GM12878 (cell line): ENCODE measurements around the gene GLA. TPM values are rescaled to one million over a fixed set of nuclear protein-coding genes. Genes with fewer than 3 reads are reported as not detected.
A peak's percentile ranks its signal among the peaks of the same experiment; 100 is the strongest.

ENCODE experiments used
- ATAC-seq: fragments of 200-7000 bp; cut with Tn5 transposase; 3 replicates; pipeline ENCODE4 v1.9.1; 2020; ENCODE audit warnings: mild to moderate bottlenecking, moderate library complexity
- BruUV-seq: library from RNA; stranded (reverse); fragments of 400-500 nt; replicated peaks from 2 replicates; lab custom pipeline; 2021; lab: Mats Ljungman, UMichigan
- CTCF ChIA-PET: fragments of 300-600 bp; sonication (Branson Sonifier 250); formaldehyde crosslinking; extraction: SDS; loops from one replicate; lab custom pipeline; 2021; ENCODE audit warnings: inconsistent platforms; lab: Yijun Ruan, JAX
- POLR2A ChIA-PET: fragments of 350-600 bp; formaldehyde crosslinking; extraction: SDS; loops from one replicate; lab custom pipeline; 2021; ENCODE audit warnings: inconsistent platforms; lab: Charles Lee
- RAD21 ChIA-PET: fragments of 300-600 bp; sonication (Branson Sonifier 250); formaldehyde crosslinking; loops from one replicate; lab custom pipeline; 2023; ENCODE audit warnings: antibody characterized with exemption; ENCODE audit not compliant: unreplicated experiment; lab: Charles Lee
- SMC1A ChIA-PET: fragments of 300-600 bp; sonication (Branson Sonifier 250); formaldehyde crosslinking; loops from one replicate; lab custom pipeline; 2023; ENCODE audit not compliant: unreplicated experiment, uncharacterized antibody; lab: Charles Lee
- DNase-seq: peaks from one replicate; pipeline ENCODE4 v3.0.0-alpha.2; 2011; ENCODE audit warnings: low read depth, low spot score
- FAIRE-seq: peaks from 3 replicates; lab custom pipeline; 2011; peaks lifted over from hg19 to GRCh38; lab: Jason Lieb, UNC
- H2AFZ ChIP-seq: 2 replicates; pipeline ENCODE4 v1.6.0; 2011; ENCODE audit warnings: low read depth, low read length, control low read depth; ENCODE audit not compliant: control insufficient read depth
- H3K27ac ChIP-seq: 2 replicates; pipeline ENCODE4 v1.5.1; 2011; ENCODE audit warnings: control low read depth; ENCODE audit not compliant: control insufficient read depth, insufficient read depth
- H3K27me3 ChIP-seq, 2 experiments: replicated peaks in 1 of 2; 2 replicates each; pipeline versions ENCODE4 v1.6.0 to v1.6.1; 2011; ENCODE audit warnings: low read length in 1 of 2; ENCODE audit not compliant: control insufficient read depth in 2 of 2, insufficient read depth in 2 of 2
- H3K36me3 ChIP-seq, 2 experiments: 2 replicates each; pipeline ENCODE4 v1.5.1; 2011; ENCODE audit warnings: low read length in 1 of 2; ENCODE audit not compliant: control insufficient read depth in 2 of 2, insufficient read depth in 2 of 2
- H3K4me1 ChIP-seq: 2 replicates; pipeline ENCODE4 v1.6.1; 2011; ENCODE audit warnings: mild to moderate bottlenecking, low read length, moderate library complexity, mixed read lengths; ENCODE audit not compliant: control insufficient read depth, insufficient read depth
- H3K4me2 ChIP-seq: 2 replicates; pipeline ENCODE4 v1.6.0; 2011; ENCODE audit warnings: control low read depth; ENCODE audit not compliant: control insufficient read depth, insufficient read depth
- H3K4me3 ChIP-seq: fragments of 200-600 bp; sonication (generic); 2 replicates; pipeline ENCODE4 v1.5.1; 2016
- H3K79me2 ChIP-seq: 2 replicates; pipeline ENCODE4 v1.6.0; 2011; ENCODE audit warnings: low read length; ENCODE audit not compliant: control insufficient read depth, insufficient read depth
- H3K9ac ChIP-seq: 2 replicates; pipeline ENCODE4 v1.8.0; 2011; ENCODE audit warnings: low read length, control low read depth, mixed read lengths; ENCODE audit not compliant: control insufficient read depth, insufficient read depth
- H3K9me3 ChIP-seq: replicated peaks from 3 replicates; pipeline ENCODE4 v1.5.1; 2011; ENCODE audit warnings: mild to moderate bottlenecking, low read length; ENCODE audit not compliant: control insufficient read depth, insufficient read depth
- H4K20me1 ChIP-seq: 2 replicates; pipeline ENCODE4 v1.6.0; 2011; ENCODE audit not compliant: control insufficient read depth, insufficient read depth
- BHLHE40 ChIP-seq, 2 experiments: fragments of 450-650 bp in 1 of 2; IDR thresholded peaks; 2 replicates each; pipeline ENCODE4 v1.6.1; 2011 to 2017; ENCODE audit warnings: low read depth in 2 of 2, borderline replicate concordance in 1 of 2, improper control_type of control experiment in 1 of 2, low read length in 1 of 2, mild to moderate bottlenecking in 1 of 2
- BRCA1 ChIP-seq: IDR thresholded peaks from 2 replicates; pipeline ENCODE4 v1.6.1; 2011; ENCODE audit warnings: low read depth, low read length, improper control_type of control experiment
- CBFB ChIP-seq: IDR thresholded peaks from 2 replicates; pipeline ENCODE4 v1.6.1; 2016; ENCODE audit warnings: antibody characterized with exemption, low read depth
- PRDM15 ChIP-seq: fragments of 450-650 bp; formaldehyde crosslinking; IDR thresholded peaks from 2 replicates; pipeline ENCODE4 v1.4.0; 2020; ENCODE audit warnings: mild to moderate bottlenecking, moderate library complexity
- RUNX3 ChIP-seq: IDR thresholded peaks from 2 replicates; pipeline ENCODE4 v1.6.1; 2012; ENCODE audit warnings: low read length, inconsistent platforms
- SMC3 ChIP-seq: IDR thresholded peaks from 2 replicates; pipeline ENCODE4 v1.6.1; 2011; ENCODE audit warnings: low read length, improper control_type of control experiment, borderline replicate concordance
- ZNF217 ChIP-seq: fragments of 450-650 bp; IDR thresholded peaks from 2 replicates; pipeline ENCODE4 v1.6.1; 2017; ENCODE audit warnings: antibody characterized with exemption, mild to moderate bottlenecking
- WGBS: methylation state at CpG from one replicate; pipeline ENCODE4 v1.1.6; 2016; ENCODE audit warnings: low lambda C conversion rate; ENCODE audit not compliant: insufficient replicate concordance, insufficient coverage; ENCODE audit errors: missing lambda C conversion rate; 5-methylcytosine and 5-hydroxymethylcytosine counted together
- in situ Hi-C: fragments of 300-500 bp; cut with MboI; formaldehyde crosslinking; loops from 9 replicates; pipeline ENCODE4 v1.14.3; 2018; ENCODE audit warnings: mixed read lengths
- intact Hi-C: fragments of 100-400 bp; cut with micrococcal nuclease; formaldehyde crosslinking; loops from one replicate; pipeline ENCODE4 v1.14.2; 2022; ENCODE audit not compliant: unreplicated experiment
- polyA plus RNA-seq, 11 experiments: library from polyadenylated mRNA; depleted of rRNA in 4 of 11; unstranded in 6 of 11; stranded (reverse) in 5 of 11; fragments of >200 nt; fragmentation: Nextera tagmentation in 4 of 11; fragmentation: Illumina TruSeq in 1 of 11; extraction: Ambion mirVana in 4 of 11; extraction: Trizol in 1 of 11; gene quantifications; 1 replicate in 1 of 11; 2 replicates in 10 of 11; pipeline versions ENCODE4 v1.2.1 to v1.2.3, GENCODE V29; 2011 to 2016; ENCODE audit warnings: inconsistent platforms in 2 of 11, missing spikeins in 2 of 11, low read depth in 1 of 11
- total RNA-seq, 4 experiments: library from RNA; depleted of rRNA in 3 of 4; stranded (reverse); fragments of >200 nt in 3 of 4; fragmentation: Illumina TruSeq in 1 of 4; extraction: Trizol in 1 of 4; gene quantifications; 2 replicates each; pipeline versions ENCODE4 v1.2.1 to v1.2.3, GENCODE V29; 2013 to 2021
- TF ChIP-seq, protein P1 (sequence below): fragments of 450-650 bp; IDR thresholded peaks from 2 replicates; pipeline ENCODE4 v1.6.1; 2017; ENCODE audit warnings: mild to moderate bottlenecking, low read depth, inconsistent platforms; ENCODE audit not compliant: poor library complexity, severe bottlenecking

The GLA gene
- total and polyA plus RNA-seq, 10 of the 15 experiments (the other 5 are each of a cell fraction or from before 2014, with no cell fraction given), result 23.8 to 66.4 (median 29.1) TPM

GRCh38 chrX:101442085-101442484 is 34.4 kb upstream of the GLA start (continued):
- TF ChIP-seq, protein P1, sequence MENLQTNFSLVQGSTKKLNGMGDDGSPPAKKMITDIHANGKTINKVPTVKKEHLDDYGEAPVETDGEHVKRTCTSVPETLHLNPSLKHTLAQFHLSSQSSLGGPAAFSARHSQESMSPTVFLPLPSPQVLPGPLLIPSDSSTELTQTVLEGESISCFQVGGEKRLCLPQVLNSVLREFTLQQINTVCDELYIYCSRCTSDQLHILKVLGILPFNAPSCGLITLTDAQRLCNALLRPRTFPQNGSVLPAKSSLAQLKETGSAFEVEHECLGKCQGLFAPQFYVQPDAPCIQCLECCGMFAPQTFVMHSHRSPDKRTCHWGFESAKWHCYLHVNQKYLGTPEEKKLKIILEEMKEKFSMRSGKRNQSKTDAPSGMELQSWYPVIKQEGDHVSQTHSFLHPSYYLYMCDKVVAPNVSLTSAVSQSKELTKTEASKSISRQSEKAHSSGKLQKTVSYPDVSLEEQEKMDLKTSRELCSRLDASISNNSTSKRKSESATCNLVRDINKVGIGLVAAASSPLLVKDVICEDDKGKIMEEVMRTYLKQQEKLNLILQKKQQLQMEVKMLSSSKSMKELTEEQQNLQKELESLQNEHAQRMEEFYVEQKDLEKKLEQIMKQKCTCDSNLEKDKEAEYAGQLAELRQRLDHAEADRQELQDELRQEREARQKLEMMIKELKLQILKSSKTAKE, result no peak
- no peak for TF ChIP-seq PRDM15
- TF ChIP-seq CBFB, result no peak
- no peak for TF ChIP-seq SMC3

DNA sequence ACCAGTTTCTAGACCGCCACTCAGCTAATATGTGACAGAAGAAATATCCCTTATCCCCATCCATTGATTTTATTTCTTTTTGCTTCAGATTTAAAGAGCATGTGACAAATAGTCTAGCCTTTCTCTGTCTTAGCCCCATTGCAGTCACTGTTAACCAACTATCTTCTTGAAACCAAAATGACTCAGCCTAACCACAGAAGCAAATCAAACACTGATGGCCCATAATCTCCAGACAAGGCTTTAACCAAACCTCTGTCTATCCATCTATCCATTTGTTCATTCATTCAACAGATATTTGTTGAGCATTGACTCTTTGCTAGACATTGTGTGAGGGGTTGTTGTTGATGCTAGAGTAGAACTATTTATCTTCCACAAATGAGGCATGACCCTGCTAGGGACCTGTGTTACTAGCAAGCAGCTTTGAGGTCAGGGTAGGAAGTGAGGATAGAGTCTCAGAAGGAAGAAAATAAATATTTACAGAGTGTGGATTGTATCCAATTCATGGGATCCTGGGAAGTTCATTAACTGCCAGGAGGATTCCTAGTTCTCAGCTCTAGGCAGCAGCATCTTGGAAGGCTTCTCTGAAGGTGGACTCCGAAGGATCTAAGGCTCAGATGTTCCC is 22.8 kb upstream of the GLA start:
- no peak for DNase-seq
- Histone ChIP-seq H3K9me3 (no peaks in the 10 kb centered on the region), H3K36me3 (no peaks in the 10 kb centered on the region), H3K4me1 (no peaks in the 10 kb centered on the region; the same call in 1 of the 2 replicates), H3K4me2 (no peak overlapping the region), H3K4me3 (no peak overlapping the region), H2AFZ (no peak overlapping the region), H3K79me2 (no peaks in the 10 kb centered on the region), H3K27ac (no peak overlapping the region), H3K9ac (no peak overlapping the region), H3K27me3 (no peaks in the 10 kb centered on the region), H4K20me1 (no peaks in the 10 kb centered on the region)
- POLR2A ChIA-PET, result no interaction called here
- peak; percentile 78 for TF ChIP-seq RUNX3
- TF ChIP-seq ZNF217, result no peak
- TF ChIP-seq BHLHE40 (IDR thresholded peaks at IDR 0.05; ENCODE audit: borderline replicate concordance in 1 of 2, low read depth in 2 of 2, low read length in 1 of 2), result no peak
- TF ChIP-seq BRCA1, result no peak
- BruUV-seq, result no TSS peak
- peak; percentile 70 for ATAC-seq
- in situ Hi-C loops, result no loop called here
- 12% methylated on average over 2 of the region's 2 CpGs for WGBS
- intact Hi-C loops, result no loop called here
- SMC1A ChIA-PET, result no interaction called here
- RAD21 ChIA-PET, result no interaction called here
- FAIRE-seq, result no peak
- CTCF ChIA-PET, result interaction anchor here (0.6 kb wide), 1 partner anchor 303 kb away, joined by 3 read pairs; no protein-coding TSS in a partner anchor
